Mesenchymal stem cell (in vitro differentiated cells and primary cell): ENCODE results near the gene ZNF282.

Experiments used
- DNase-seq: peaks from one replicate; pipeline ENCODE4 v3.0.0-alpha.2; 2013
- H2AFZ ChIP-seq: one replicate; pipeline ENCODE4 v1.6.1; 2013; ENCODE audit warnings: low read depth, mild to moderate bottlenecking, control low read depth, inconsistent platforms, low read length, moderate library complexity
- H2AK5ac ChIP-seq: 2 replicates; pipeline ENCODE4 v1.6.1; 2013; ENCODE audit warnings: low read length, moderate library complexity, mild to moderate bottlenecking, inconsistent platforms; ENCODE audit not compliant: severe bottlenecking
- H2BK120ac ChIP-seq: one replicate; pipeline ENCODE4 v1.6.1; 2013; ENCODE audit warnings: low read depth, mild to moderate bottlenecking, inconsistent platforms, low read length, moderate library complexity
- H2BK12ac ChIP-seq, 2 experiments: one replicate each; pipeline ENCODE4 v1.6.1; 2013; ENCODE audit warnings: inconsistent platforms in 2 of 2, low read length in 2 of 2, mild to moderate bottlenecking in 2 of 2, moderate library complexity in 2 of 2, control low read depth in 1 of 2
- H2BK15ac ChIP-seq: one replicate; pipeline ENCODE4 v1.6.1; 2013; ENCODE audit warnings: mild to moderate bottlenecking, low read depth, inconsistent platforms; ENCODE audit not compliant: poor library complexity, severe bottlenecking
- H2BK5ac ChIP-seq: 2 replicates; pipeline ENCODE4 v1.6.1; 2013; ENCODE audit warnings: low read depth, mild to moderate bottlenecking, low read length, control low read depth, inconsistent platforms; ENCODE audit not compliant: poor library complexity, severe bottlenecking
- H3K14ac ChIP-seq, 2 experiments: one replicate each; pipeline ENCODE4 v1.6.1; 2013; ENCODE audit warnings: inconsistent platforms in 2 of 2, low read length in 2 of 2, control low read depth in 1 of 2, mild to moderate bottlenecking in 1 of 2, moderate library complexity in 1 of 2
- H3K18ac ChIP-seq, 2 experiments: one replicate each; pipeline ENCODE4 v1.6.1; 2013; ENCODE audit warnings: inconsistent platforms in 2 of 2, low read length in 2 of 2, control low read depth in 1 of 2, low read depth in 1 of 2, mild to moderate bottlenecking in 1 of 2
- H3K23ac ChIP-seq, 2 experiments: one replicate each; pipeline ENCODE4 v1.6.1; 2013; ENCODE audit warnings: inconsistent platforms in 2 of 2, low read length in 2 of 2, mild to moderate bottlenecking in 2 of 2, moderate library complexity in 2 of 2, control low read depth in 1 of 2
- H3K27ac ChIP-seq: 2 replicates; pipeline ENCODE4 v1.5.1; 2013; ENCODE audit warnings: mild to moderate bottlenecking, moderate library complexity, low read length, control low read depth, inconsistent platforms; ENCODE audit not compliant: poor library complexity, severe bottlenecking
- H3K27me3 ChIP-seq, 2 experiments: 2 replicates each; pipeline versions ENCODE4 v1.6.1 to v1.7.0; 2013; ENCODE audit warnings: low read length in 2 of 2, mild to moderate bottlenecking in 2 of 2, moderate library complexity in 2 of 2, control low read depth in 1 of 2, inconsistent platforms in 1 of 2; ENCODE audit not compliant: control insufficient read depth in 1 of 2, insufficient read depth in 1 of 2
- H3K36me3 ChIP-seq, 2 experiments: 2 replicates each; pipeline versions ENCODE4 v1.6.1 to v1.7.0; 2013; ENCODE audit warnings: low read length in 2 of 2, control low read depth in 1 of 2, inconsistent platforms in 1 of 2, low read depth in 1 of 2, mild to moderate bottlenecking in 1 of 2; ENCODE audit not compliant: insufficient read depth in 2 of 2, control insufficient read depth in 1 of 2
- H3K4ac ChIP-seq, 2 experiments: one replicate each; pipeline ENCODE4 v1.6.1; 2013; ENCODE audit warnings: inconsistent platforms in 2 of 2, low read length in 2 of 2, mild to moderate bottlenecking in 2 of 2, moderate library complexity in 2 of 2, control low read depth in 1 of 2, low read depth in 1 of 2
- H3K4me1 ChIP-seq: 2 replicates; pipeline ENCODE4 v1.6.1; 2013; ENCODE audit warnings: low read depth, low read length, control low read depth; ENCODE audit not compliant: control insufficient read depth, insufficient read depth
- H3K4me2 ChIP-seq: 2 replicates; pipeline ENCODE4 v1.6.1; 2013; ENCODE audit warnings: low read length, mild to moderate bottlenecking, inconsistent platforms; ENCODE audit not compliant: poor library complexity, severe bottlenecking
- H3K4me3 ChIP-seq, 2 experiments: 2 replicates each; pipeline versions ENCODE4 v1.5.1 to v1.7.0; 2013; ENCODE audit warnings: low read length in 2 of 2, mild to moderate bottlenecking in 2 of 2, control low read depth in 1 of 2, low read depth in 1 of 2; ENCODE audit not compliant: insufficient read depth in 1 of 2
- H3K79me1 ChIP-seq: replicated peaks from 2 replicates; pipeline ENCODE4 v1.6.1; 2013; ENCODE audit warnings: mild to moderate bottlenecking, control low read depth, low read length, inconsistent platforms; ENCODE audit not compliant: poor library complexity, severe bottlenecking
- H3K9ac ChIP-seq: 2 replicates; pipeline ENCODE4 v1.7.0; 2013; ENCODE audit warnings: mild to moderate bottlenecking, low read length, moderate library complexity
- H3K9me3 ChIP-seq: 2 replicates; pipeline ENCODE4 v1.7.0; 2013; ENCODE audit warnings: mild to moderate bottlenecking, low read length; ENCODE audit not compliant: control insufficient read depth
- H4K8ac ChIP-seq: one replicate; pipeline ENCODE4 v1.6.1; 2013; ENCODE audit warnings: inconsistent platforms, mild to moderate bottlenecking, low read length, moderate library complexity
- H4K91ac ChIP-seq: one replicate; pipeline ENCODE4 v1.6.1; 2013; ENCODE audit warnings: mild to moderate bottlenecking, low read length, inconsistent platforms
- WGBS: methylation state at CpG from one replicate; pipeline ENCODE4 v1.1.7; 2013; ENCODE audit warnings: mixed read lengths; 5-methylcytosine and 5-hydroxymethylcytosine counted together

Gene ZNF282

GRCh38 chr7:149181450-149181790 is 13.9 kb upstream of the ZNF282 start:
- Histone ChIP-seq H3K79me1 (peaks cover 9% of the 10 kb centered on the region), H3K4ac (no peak overlapping the region), H3K14ac (no peak overlapping the region), H3K18ac (no peak overlapping the region), H3K4me2 (no peak overlapping the region), H3K9ac (no peak overlapping the region), H3K4me1 (peaks cover 1% of the 10 kb centered on the region), H2BK12ac (no peak overlapping the region), H3K27me3 (no peaks in the 10 kb centered on the region), H3K27ac (no peak overlapping the region), H2BK5ac (no peak overlapping the region), H2BK120ac (no peak overlapping the region), H3K4me3 (no peak overlapping the region), H2AK5ac (no peak overlapping the region), H3K23ac (no peak overlapping the region), H4K8ac (no peak overlapping the region), H4K91ac (no peak overlapping the region), H3K36me3 (peaks cover 17 to 62% of the 10 kb centered on the region in 2 experiments), H2BK15ac (no peak overlapping the region), H2AFZ (no peak overlapping the region), H3K9me3 (no peaks in the 10 kb centered on the region)
- no peak for DNase-seq

GRCh38 chr7:149184274-149184673 is 11.1 kb upstream of the ZNF282 start:
- Histone ChIP-seq H3K9me3 (no peaks in the 10 kb centered on the region), H2BK5ac (no peak overlapping the region), H2AFZ (no peak overlapping the region), H2BK12ac (no peak overlapping the region), H3K18ac (no peak overlapping the region), H3K36me3 (peaks cover 8 to 36% of the 10 kb centered on the region in 2 experiments), H3K9ac (no peak overlapping the region), H3K4ac (no peak overlapping the region), H3K23ac (no peak overlapping the region), H3K4me2 (no peak overlapping the region), H2AK5ac (no peak overlapping the region), H2BK120ac (no peak overlapping the region), H3K4me3 (no peak overlapping the region), H3K27ac (no peak overlapping the region), H4K91ac (no peak overlapping the region), H3K27me3 (peaks cover 0 to 4% of the 10 kb centered on the region in 2 experiments), H3K14ac (no peak overlapping the region), H2BK15ac (no peak overlapping the region), H4K8ac (no peak overlapping the region), H3K4me1 (peaks cover 1% of the 10 kb centered on the region), H3K79me1 (peaks cover 5% of the 10 kb centered on the region)
- no peak for DNase-seq
- 98% methylated on average over 4 of the region's 6 CpGs for WGBS

DNA sequence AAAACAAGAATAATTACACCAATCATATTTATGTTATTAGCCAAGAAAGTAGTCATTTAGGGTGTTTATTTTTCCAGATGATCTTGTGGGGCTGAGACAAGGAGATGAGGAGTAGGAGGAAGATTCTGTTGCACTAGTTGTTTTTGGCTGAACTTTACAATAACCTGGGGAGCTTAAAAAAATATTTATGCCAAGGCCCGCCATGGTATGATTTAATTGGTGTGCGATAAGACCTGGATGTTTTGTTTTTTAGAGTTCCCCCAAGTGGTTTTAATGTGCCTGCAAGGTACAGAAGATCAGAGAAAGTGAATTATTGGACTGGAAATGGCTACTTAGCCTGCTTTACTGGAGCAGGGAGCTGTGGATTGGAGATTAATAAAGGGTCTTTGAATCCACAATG is 7.1 kb upstream of the ZNF282 start:
- no peaks in the 10 kb centered on the region for H3K4me1 ChIP-seq
- no peak overlapping the region for H3K4ac ChIP-seq
- no peaks in the 10 kb centered on the region for H3K79me1 ChIP-seq
- H3K9ac ChIP-seq, result no peak overlapping the region
- no peak overlapping the region for H2BK120ac ChIP-seq
- no peaks in the 10 kb centered on the region for H3K9me3 ChIP-seq
- no peak overlapping the region for H3K14ac ChIP-seq
- H2BK15ac ChIP-seq, result no peak overlapping the region
- peaks cover 0 to 4% of the 10 kb centered on the region in 2 experiments for H3K27me3 ChIP-seq
- no peak overlapping the region for H2BK12ac ChIP-seq
- H3K23ac ChIP-seq, result no peak overlapping the region
- no peak overlapping the region for H3K4me2 ChIP-seq
- no peak overlapping the region for H3K18ac ChIP-seq
- DNase-seq, result no peak
- H4K8ac ChIP-seq, result no peak overlapping the region
- no peak overlapping the region for H3K4me3 ChIP-seq
- H4K91ac ChIP-seq, result no peak overlapping the region
- WGBS, result 82% methylated on average over 2 of the region's 2 CpGs
- H3K36me3 ChIP-seq, result peaks cover 0 to 4% of the 10 kb centered on the region in 2 experiments
- H3K27ac ChIP-seq, result no peak overlapping the region
- no peak overlapping the region for H2BK5ac ChIP-seq
- no peak overlapping the region for H2AK5ac ChIP-seq
- H2AFZ ChIP-seq, result no peak overlapping the region

- no peak overlapping the region for H4K91ac ChIP-seq
- no peak for DNase-seq
- no peaks in the 10 kb centered on the region for H3K9me3 ChIP-seq
- no peak overlapping the region for H3K27ac ChIP-seq
- no peak overlapping the region for H3K9ac ChIP-seq
- H3K4me2 ChIP-seq, result no peak overlapping the region
- H2AFZ ChIP-seq, result no peak overlapping the region
- no peak overlapping the region for H4K8ac ChIP-seq
- no peak overlapping the region for H2AK5ac ChIP-seq
- no peak overlapping the region for H2BK12ac ChIP-seq
- no peak overlapping the region for H3K23ac ChIP-seq
- H3K4me3 ChIP-seq, result no peak overlapping the region
- H3K14ac ChIP-seq, result no peak overlapping the region
- no peak overlapping the region for H3K18ac ChIP-seq
- 67% methylated on average over 8 of the region's 12 CpGs for WGBS
- peaks cover 0 to 4% of the 10 kb centered on the region in 2 experiments for H3K27me3 ChIP-seq
- H2BK15ac ChIP-seq, result no peak overlapping the region
- H3K4me1 ChIP-seq, result no peaks in the 10 kb centered on the region
- H3K79me1 ChIP-seq, result no peaks in the 10 kb centered on the region
- peaks cover 0 to under 1% of the 10 kb centered on the region in 2 experiments for H3K36me3 ChIP-seq
- no peak overlapping the region for H2BK120ac ChIP-seq
- H2BK5ac ChIP-seq, result no peak overlapping the region
- no peak overlapping the region for H3K4ac ChIP-seq
Observed at GRCh38 chr7:149188637-149189259, 6.6 kb upstream of the ZNF282 start.
